Caco-2 (cell line): ENCODE data around the gene AGPS. TPM values are rescaled to one million over a fixed set of nuclear protein-coding genes. Genes with fewer than 3 reads are reported as not detected.

Source experiments
- BruUV-seq: library from RNA; stranded (reverse); fragments of 400-500 nt; replicated peaks from 2 replicates; lab custom pipeline; 2021; lab: Mats Ljungman, UMichigan
- CTCF ChIA-PET: fragments of 300-600 bp; sonication (Branson Sonifier 250); formaldehyde crosslinking; loops from one replicate; lab custom pipeline; 2022; ENCODE audit warnings: antibody characterized with exemption; lab: Charles Lee
- POLR2A ChIA-PET: fragments of 300-600 bp; sonication (Branson Sonifier 250); formaldehyde crosslinking; loops from one replicate; lab custom pipeline; 2022; ENCODE audit warnings: antibody characterized with exemption; lab: Charles Lee
- DNase-seq, 2 experiments: peaks; one replicate each; pipeline versions ENCODE4 v3.0.0 to v3.0.0-alpha.2; 2020 to 2022
- H3K27me3 ChIP-seq: replicated peaks from 2 replicates; pipeline ENCODE4 v1.6.0; 2011; ENCODE audit warnings: low read length; ENCODE audit not compliant: control insufficient read depth, insufficient read depth
- H3K36me3 ChIP-seq: 2 replicates; pipeline ENCODE4 v1.5.1; 2011; ENCODE audit warnings: low read length; ENCODE audit not compliant: control insufficient read depth, insufficient read depth
- H3K4me1 ChIP-seq: fragments of 250-450 bp; sonication (Bioruptor Pico); 2 replicates; pipeline ENCODE4 v1.5.1; 2020; ENCODE audit warnings: mild to moderate bottlenecking
- H3K4me3 ChIP-seq: 2 replicates; pipeline ENCODE4 v1.5.1; 2011; ENCODE audit warnings: low read depth, mild to moderate bottlenecking, control low read depth, low read length
- H3K9me3 ChIP-seq: fragments of 250-450 bp; sonication (Bioruptor Pico); 2 replicates; pipeline ENCODE4 v1.5.1; 2020; ENCODE audit warnings: mild to moderate bottlenecking, moderate library complexity
- H3K27ac Mint-ChIP-seq: one replicate; pipeline ENCODE4 v1.8.0; 2022; ENCODE audit warnings: mixed read lengths; ENCODE audit not compliant: unreplicated experiment
- H3K27me3 Mint-ChIP-seq: one replicate; pipeline ENCODE4 v1.8.0; 2022; ENCODE audit warnings: mixed read lengths; ENCODE audit not compliant: insufficient read depth, unreplicated experiment
- H3K36me3 Mint-ChIP-seq: one replicate; pipeline ENCODE4 v1.8.0; 2022; ENCODE audit warnings: mild to moderate bottlenecking, mixed read lengths; ENCODE audit not compliant: insufficient read depth, unreplicated experiment
- H3K4me1 Mint-ChIP-seq: one replicate; pipeline ENCODE4 v1.8.0; 2022; ENCODE audit warnings: low read depth, mixed read lengths; ENCODE audit not compliant: unreplicated experiment
- H3K4me3 Mint-ChIP-seq: one replicate; pipeline ENCODE4 v1.8.0; 2022; ENCODE audit warnings: mild to moderate bottlenecking, moderate library complexity, mixed read lengths; ENCODE audit not compliant: unreplicated experiment
- H3K9me3 Mint-ChIP-seq: one replicate; pipeline ENCODE4 v1.8.0; 2022; ENCODE audit warnings: mixed read lengths; ENCODE audit not compliant: unreplicated experiment
- CTCF ChIP-seq, 2 experiments: fragments of 200-600 bp in 1 of 2; IDR thresholded peaks; 1 replicate in 1 of 2; 2 replicates in 1 of 2; pipeline versions ENCODE4 v1.5.1 to v1.8.0; 2011 to 2022; ENCODE audit warnings: antibody characterized with exemption in 1 of 2, control low read depth in 1 of 2, inconsistent platforms in 1 of 2, low read depth in 1 of 2, low read length in 1 of 2, mild to moderate bottlenecking in 1 of 2, moderate library complexity in 1 of 2; ENCODE audit not compliant: insufficient read depth in 1 of 2, severe bottlenecking in 1 of 2, unreplicated experiment in 1 of 2
- intact Hi-C: fragments of 100-400 bp; cut with micrococcal nuclease; formaldehyde crosslinking; loops from one replicate; pipeline ENCODE4 v1.10.0; 2022; ENCODE audit not compliant: unreplicated experiment
- total RNA-seq: library from RNA; stranded (reverse); gene quantifications from 2 replicates; pipeline ENCODE4 v1.2.3, GENCODE V29; 2022

AGPS gene
- total RNA-seq, 1 experiment from 2014 or later, result 105 TPM

- no peaks in the 10 kb centered on the region for H3K27me3 ChIP-seq
- CTCF ChIA-PET, result no interaction called here
- intact Hi-C loops, result loop anchor here (5.0 kb wide), 2 partner anchors 67 to 187 kb away; no protein-coding TSS in a partner anchor
- no peaks in the 10 kb centered on the region for H3K9me3 ChIP-seq
- H3K27me3 Mint-ChIP-seq, result no peaks in the 10 kb centered on the region
- POLR2A ChIA-PET, result no interaction called here
- H3K4me3 Mint-ChIP-seq, result no peak overlapping the region
- H3K36me3 ChIP-seq, result 0 out of 2 replicates have a peak, but pooled peaks cover 2% of the 10 kb centered on the region
- 0 out of 2 replicates have a peak, but pooled peaks cover 12% of the 10 kb centered on the region for H3K4me1 ChIP-seq
- peaks cover 8% of the 10 kb centered on the region for H3K36me3 Mint-ChIP-seq
- no peak overlapping the region for H3K4me3 ChIP-seq
- no TSS peak for BruUV-seq
- no peak for DNase-seq
- no peak for TF ChIP-seq CTCF (IDR thresholded peaks at IDR 0.05; ENCODE audit: insufficient read depth in 1 of 2, low read depth in 1 of 2, low read length in 1 of 2, severe bottlenecking in 1 of 2, unreplicated experiment in 1 of 2)
- no peaks in the 10 kb centered on the region for H3K9me3 Mint-ChIP-seq
- no peak overlapping the region for H3K27ac Mint-ChIP-seq
- H3K4me1 Mint-ChIP-seq, result no peaks in the 10 kb centered on the region
Measured at GRCh38 chr2:177535000-177535399, 142.4 kb downstream of the AGPS start.

DNA sequence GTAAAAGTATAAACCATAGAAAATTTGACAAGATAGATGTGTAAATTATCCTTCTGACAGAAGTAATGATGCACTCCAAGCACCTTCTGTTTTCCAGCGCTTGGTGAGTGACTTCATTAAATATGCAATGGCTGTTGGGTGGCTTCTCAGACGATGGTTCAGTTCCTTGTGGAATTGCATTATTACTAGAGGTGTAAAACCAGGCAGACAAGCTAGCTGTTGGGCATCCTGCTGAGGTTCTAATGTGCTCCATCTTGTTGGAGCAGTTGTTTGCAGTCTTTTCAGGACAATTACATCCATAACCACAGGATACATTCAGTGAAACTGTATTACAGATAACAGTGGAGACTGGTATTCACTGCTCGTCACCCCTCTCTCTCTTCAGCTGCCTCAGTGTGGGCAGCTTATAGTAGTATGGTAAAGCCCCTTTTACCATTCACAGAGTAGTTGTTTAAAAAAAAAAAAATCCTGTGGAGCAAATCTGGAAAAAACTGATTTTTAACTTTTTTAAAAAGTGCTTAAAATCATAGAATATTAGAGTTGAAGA lies 143.5 kb downstream of the AGPS start:
- H3K27me3 ChIP-seq, result no peaks in the 10 kb centered on the region
- no peaks in the 10 kb centered on the region for H3K9me3 ChIP-seq
- no peak for TF ChIP-seq CTCF (IDR thresholded peaks at IDR 0.05; ENCODE audit: insufficient read depth in 1 of 2, low read depth in 1 of 2, low read length in 1 of 2, severe bottlenecking in 1 of 2, unreplicated experiment in 1 of 2)
- DNase-seq, result no peak
- no peaks in the 10 kb centered on the region for H3K9me3 Mint-ChIP-seq
- H3K4me1 Mint-ChIP-seq, result no peaks in the 10 kb centered on the region
- 0 out of 2 replicates have a peak, but pooled peaks cover 12% of the 10 kb centered on the region for H3K4me1 ChIP-seq
- no peak overlapping the region for H3K4me3 Mint-ChIP-seq
- H3K36me3 Mint-ChIP-seq, result peaks cover 8% of the 10 kb centered on the region
- H3K36me3 ChIP-seq, result 0 out of 2 replicates have a peak, but pooled peaks cover 2% of the 10 kb centered on the region
- no TSS peak for BruUV-seq
- no peak overlapping the region for H3K4me3 ChIP-seq
- H3K27ac Mint-ChIP-seq, result no peak overlapping the region
- ChIA-PET POLR2A (no interaction called here), CTCF (no interaction called here)
- H3K27me3 Mint-ChIP-seq, result no peaks in the 10 kb centered on the region
- intact Hi-C loops, result loop anchor here (5.0 kb wide), 2 partner anchors 66 to 186 kb away; no protein-coding TSS in a partner anchor

DNA sequence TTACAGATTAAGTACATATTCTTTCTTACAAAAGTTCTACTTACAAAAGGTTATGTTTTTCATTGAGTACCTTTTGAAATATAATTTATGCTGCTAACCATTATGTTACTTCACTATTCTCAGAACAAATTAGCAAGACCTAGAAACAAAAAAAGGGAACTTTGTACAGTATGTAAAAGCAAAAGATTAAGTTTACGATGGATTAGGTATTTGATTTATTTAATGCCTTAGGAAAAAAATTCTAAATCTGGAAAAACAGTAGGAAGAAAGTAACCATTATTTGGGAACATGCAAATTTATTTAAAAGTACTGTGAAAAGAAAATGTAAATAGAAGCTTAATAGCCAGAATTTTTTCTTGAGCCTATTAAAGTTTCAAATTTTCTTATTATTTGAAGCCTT lies 144.6 kb downstream of the AGPS start:
- H3K36me3 ChIP-seq, result 0 out of 2 replicates have a peak, but pooled peaks cover 2% of the 10 kb centered on the region
- intact Hi-C loops, result loop anchor here (5.0 kb wide), 2 partner anchors 65 to 185 kb away; no protein-coding TSS in a partner anchor
- peaks cover 8% of the 10 kb centered on the region for H3K36me3 Mint-ChIP-seq
- no peaks in the 10 kb centered on the region for H3K27me3 ChIP-seq
- no peaks in the 10 kb centered on the region for H3K9me3 ChIP-seq
- CTCF ChIA-PET, result no interaction called here
- no peaks in the 10 kb centered on the region for H3K27me3 Mint-ChIP-seq
- POLR2A ChIA-PET, result no interaction called here
- H3K9me3 Mint-ChIP-seq, result no peaks in the 10 kb centered on the region
- DNase-seq, result no peak
- H3K4me3 ChIP-seq, result no peak overlapping the region
- no TSS peak for BruUV-seq
- H3K4me1 Mint-ChIP-seq, result no peaks in the 10 kb centered on the region
- H3K4me1 ChIP-seq, result 0 out of 2 replicates have a peak, but pooled peaks cover 12% of the 10 kb centered on the region
- no peak overlapping the region for H3K4me3 Mint-ChIP-seq
- no peak overlapping the region for H3K27ac Mint-ChIP-seq
- no peak for TF ChIP-seq CTCF (IDR thresholded peaks at IDR 0.05; ENCODE audit: insufficient read depth in 1 of 2, low read depth in 1 of 2, low read length in 1 of 2, severe bottlenecking in 1 of 2, unreplicated experiment in 1 of 2)
